Stimulated activated naive CD8-positive, alpha-beta T cell treated with anti-CD3 and anti-CD28 coated beads, Interleukin-15, Interleukin-2, amounts not matched to agents 100 ng/mL and 50 ng/mL, for 24 hours (primary cell): ENCODE measurements around the gene TMEM181.
"Not testable (repeated sequence)": the region's sequence is repeated elsewhere in the genome, so short reads cannot be mapped to it uniquely, and the experiment has no call there.

Source experiments
- H3K27ac Mint-ChIP-seq: one replicate; pipeline ENCODE4 v1.8.0; 2021; ENCODE audit warnings: mild to moderate bottlenecking, mixed read lengths
- H3K27me3 Mint-ChIP-seq: one replicate; pipeline ENCODE4 v1.8.0; 2021; ENCODE audit warnings: mixed read lengths
- H3K36me3 Mint-ChIP-seq: one replicate; pipeline ENCODE4 v1.8.0; 2021; ENCODE audit warnings: low read depth, mixed read lengths
- H3K4me1 Mint-ChIP-seq: one replicate; pipeline ENCODE4 v1.8.0; 2021; ENCODE audit warnings: low read depth, mixed read lengths
- H3K4me3 Mint-ChIP-seq: one replicate; pipeline ENCODE4 v1.8.0; 2021; ENCODE audit warnings: mild to moderate bottlenecking, mixed read lengths
- H3K9me3 Mint-ChIP-seq: one replicate; pipeline ENCODE4 v1.8.0; 2021; ENCODE audit warnings: mixed read lengths

TMEM181 gene

DNA sequence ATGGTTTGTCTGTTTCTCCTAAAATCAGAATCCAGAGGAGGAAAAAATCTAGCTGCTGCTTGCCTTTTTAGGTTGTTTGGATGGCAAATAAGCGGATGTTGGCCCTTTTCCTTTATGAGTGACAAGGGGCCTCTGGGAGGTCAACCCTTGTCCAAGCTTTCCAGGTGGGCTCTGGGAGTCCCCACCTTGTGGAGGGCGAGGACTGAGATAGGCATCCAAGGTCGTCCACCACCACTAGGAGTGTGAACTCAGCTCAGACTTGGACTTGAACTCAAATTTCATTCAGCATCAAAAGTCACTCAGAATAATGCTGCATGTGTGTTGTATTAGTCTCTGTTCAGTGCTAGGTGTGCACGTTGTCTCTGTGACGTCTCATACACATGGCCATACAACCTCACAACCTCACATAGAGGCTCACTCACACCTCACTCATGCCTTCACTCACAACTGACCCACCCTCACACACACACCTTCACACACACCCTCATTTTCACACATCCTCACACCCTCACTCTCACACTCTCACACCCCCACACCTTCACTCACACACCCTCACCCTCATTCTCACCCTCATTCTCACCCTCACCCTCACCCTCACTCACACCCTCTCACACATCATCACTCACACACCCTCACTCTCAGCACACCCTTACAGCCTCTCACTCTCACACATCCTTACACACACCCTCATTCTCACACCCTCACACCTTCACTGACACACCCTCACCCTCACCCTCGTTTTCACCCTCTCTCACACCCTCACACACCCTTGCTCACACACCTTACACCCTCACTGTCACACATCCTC is 66.7 kb downstream of the TMEM181 start:
- H3K36me3 Mint-ChIP-seq: peaks cover 72% of the 10 kb centered on the region

DNA sequence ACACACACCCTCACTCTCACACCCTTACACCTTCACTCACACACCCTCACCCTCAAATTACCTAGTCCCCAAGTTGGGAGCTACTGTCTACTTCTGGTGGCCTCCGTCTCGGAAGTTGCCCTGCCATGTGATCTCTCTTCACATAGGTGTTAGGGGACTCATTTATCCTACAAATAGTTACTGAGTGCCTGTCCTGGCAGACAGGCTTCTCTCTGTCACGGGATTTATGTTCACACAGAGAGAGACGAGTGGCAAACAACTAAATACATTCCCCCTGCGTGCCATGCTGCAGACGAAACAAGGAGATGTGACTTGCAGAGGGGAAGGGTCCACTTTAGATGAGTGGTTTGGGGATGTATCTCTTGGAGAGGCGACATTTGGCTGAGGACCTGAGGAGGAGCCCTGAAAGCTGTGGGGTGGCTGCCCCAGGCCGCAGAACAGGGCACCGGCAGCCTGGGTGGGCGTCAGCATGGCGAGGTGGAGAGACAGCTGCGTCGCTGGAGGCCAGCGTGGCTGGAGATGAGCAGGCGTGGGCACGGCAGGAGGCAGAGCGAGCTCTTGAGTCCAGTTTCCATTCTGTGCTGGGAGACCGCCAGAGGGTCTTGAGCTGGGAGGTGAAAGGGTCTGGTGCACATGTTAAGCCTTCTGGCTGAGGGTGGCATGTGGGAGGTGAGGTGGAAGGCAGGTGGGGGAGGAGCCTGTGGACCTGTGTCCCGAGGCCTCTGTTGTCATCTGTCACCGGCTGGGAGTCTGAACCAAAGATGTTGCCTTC is 67.5 kb downstream of the TMEM181 start:
- peak overlapping the region; percentile 76 for H3K27ac Mint-ChIP-seq

More for the DNA sequence above, 66.7 kb downstream of the TMEM181 start:
- Mint-ChIP-seq H3K27me3 (no peaks in the 10 kb centered on the region), H3K9me3 (no peaks in the 10 kb centered on the region), H3K4me1 (peaks cover 4% of the 10 kb centered on the region), H3K4me3 (no peak overlapping the region), H3K27ac (peak overlapping the region; percentile 76)

DNA sequence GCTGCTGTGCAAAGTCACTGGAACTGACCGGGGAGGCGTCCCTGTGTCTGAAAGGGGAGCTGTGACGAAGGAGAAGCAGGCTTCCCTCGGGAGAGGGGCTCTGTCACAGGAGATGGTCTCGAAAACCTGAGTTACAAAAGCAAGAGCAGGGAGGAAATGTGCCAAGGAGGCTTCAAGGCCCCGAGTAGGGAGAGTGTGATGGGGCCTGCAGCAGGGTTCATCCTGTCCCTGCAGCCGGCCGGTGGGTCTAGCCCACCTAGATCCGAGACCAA is 68.0 kb downstream of the TMEM181 start:
- H3K4me3 Mint-ChIP-seq: no peak overlapping the region
- H3K36me3 Mint-ChIP-seq: peaks cover 80% of the 10 kb centered on the region
- H3K27me3 Mint-ChIP-seq: no peaks in the 10 kb centered on the region
- H3K27ac Mint-ChIP-seq: no peak overlapping the region
- H3K4me1 Mint-ChIP-seq: peaks cover 4% of the 10 kb centered on the region
- H3K9me3 Mint-ChIP-seq: no peaks in the 10 kb centered on the region

More for the DNA sequence above, 67.5 kb downstream of the TMEM181 start:
- Mint-ChIP-seq H3K4me1 (peaks cover 4% of the 10 kb centered on the region), H3K4me3 (no peak overlapping the region), H3K9me3 (no peaks in the 10 kb centered on the region), H3K36me3 (peaks cover 79% of the 10 kb centered on the region), H3K27me3 (no peaks in the 10 kb centered on the region)

GRCh38 chr6:158628542-158628941 is 68.7 kb downstream of the TMEM181 start:
- Mint-ChIP-seq H3K27me3 (no peaks in the 10 kb centered on the region), H3K27ac (no peak overlapping the region)

GRCh38 chr6:158629367-158630221 is 69.7 kb downstream of the TMEM181 start:
- Mint-ChIP-seq H3K27me3 (no peaks in the 10 kb centered on the region), H3K27ac (peak overlapping the region; percentile 55), H3K4me3 (no peak overlapping the region), H3K9me3 (no peaks in the 10 kb centered on the region), H3K36me3 (peaks cover 73% of the 10 kb centered on the region), H3K4me1 (peaks cover 10% of the 10 kb centered on the region)

More at GRCh38 chr6:158628542-158628941, 68.7 kb downstream of the TMEM181 start:
- H3K4me3 Mint-ChIP-seq: no peak overlapping the region
- peaks cover 80% of the 10 kb centered on the region for H3K36me3 Mint-ChIP-seq
- peaks cover 8% of the 10 kb centered on the region for H3K4me1 Mint-ChIP-seq
- no peaks in the 10 kb centered on the region for H3K9me3 Mint-ChIP-seq

GRCh38 chr6:158630938-158631616 is 71.2 kb downstream of the TMEM181 start:
- Mint-ChIP-seq H3K27me3 (no peaks in the 10 kb centered on the region), H3K27ac (peak overlapping the region; percentile 58), H3K4me1 (peaks cover 23% of the 10 kb centered on the region), H3K4me3 (no peak overlapping the region), H3K9me3 (no peaks in the 10 kb centered on the region), H3K36me3 (peaks cover 76% of the 10 kb centered on the region)

DNA sequence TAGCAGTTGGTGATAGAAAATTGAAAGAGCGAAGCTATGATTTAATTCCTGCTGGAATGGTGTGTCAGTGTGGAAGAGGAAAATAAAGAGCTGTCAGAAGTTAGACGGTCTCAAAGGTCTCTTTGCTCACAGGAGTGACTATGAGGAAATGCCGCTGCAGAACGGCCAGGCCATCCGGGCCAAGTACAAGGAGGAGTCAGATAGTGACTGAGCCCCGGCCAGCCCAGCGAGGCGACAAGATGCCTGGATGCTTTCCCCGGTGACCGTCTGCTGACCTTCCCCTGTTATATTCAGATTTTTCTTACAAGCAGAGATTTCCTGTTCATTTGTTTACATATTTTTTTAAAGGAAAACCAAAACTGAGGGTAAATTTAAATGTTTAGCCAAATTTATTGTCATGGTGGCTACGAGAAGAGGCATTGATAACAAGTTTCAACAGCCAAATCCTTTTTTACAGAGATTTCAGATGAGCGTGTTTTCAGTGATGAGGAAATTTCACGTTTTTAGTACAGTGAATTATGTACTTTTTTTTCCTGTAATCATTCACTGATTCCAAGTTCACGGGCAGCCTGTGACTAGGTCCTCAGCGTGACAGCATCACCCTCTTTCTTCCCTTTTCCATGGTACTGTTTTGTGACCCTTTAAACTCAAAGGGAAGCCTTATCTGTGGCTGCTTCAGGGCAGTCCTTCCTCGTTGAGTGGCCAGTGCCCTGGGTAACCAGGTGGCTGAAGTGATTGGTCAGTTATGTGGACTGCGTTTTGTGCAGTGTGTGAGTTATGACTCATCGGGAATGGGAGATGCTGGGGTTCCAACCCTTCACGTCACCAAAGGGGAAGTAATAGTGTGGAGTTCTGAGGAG is 72.0 kb downstream of the TMEM181 start:
- Mint-ChIP-seq H3K9me3 (no peaks in the 10 kb centered on the region), H3K27me3 (no peaks in the 10 kb centered on the region), H3K4me3 (no peak overlapping the region), H3K36me3 (peaks cover 76% of the 10 kb centered on the region), H3K27ac (peak overlapping the region; percentile 78), H3K4me1 (peaks cover 32% of the 10 kb centered on the region)

- Mint-ChIP-seq H3K4me1 (peaks cover 39% of the 10 kb centered on the region), H3K36me3 (peaks cover 77% of the 10 kb centered on the region)
- not testable (repeated sequence) for H3K9me3 Mint-ChIP-seq
These were observed 72.7 kb downstream of the TMEM181 start for GRCh38 chr6:158632538-158633119.

DNA sequence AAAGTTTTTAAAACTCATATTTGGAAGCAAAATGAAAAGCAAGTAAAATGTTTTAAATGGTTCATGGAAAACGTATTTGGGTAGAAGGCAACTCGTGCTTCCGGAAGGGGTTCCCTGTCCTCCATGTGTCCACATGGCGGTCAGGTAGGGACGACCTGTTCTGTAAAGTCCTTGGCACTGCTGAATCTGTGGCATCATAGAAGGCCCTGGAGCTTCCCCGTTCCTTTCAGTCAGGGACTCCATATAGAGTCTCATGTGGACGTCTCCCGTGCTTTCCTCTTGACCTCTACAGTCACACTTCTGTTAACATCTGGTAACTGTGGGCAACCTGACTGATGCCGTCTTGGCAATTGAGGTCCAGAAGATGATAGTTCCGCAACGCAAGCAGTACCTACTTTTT is 73.2 kb downstream of the TMEM181 start:
- Mint-ChIP-seq H3K9me3 (no peaks in the 10 kb centered on the region), H3K4me1 (peaks cover 39% of the 10 kb centered on the region), H3K36me3 (peaks cover 73% of the 10 kb centered on the region), H3K27me3 (no peaks in the 10 kb centered on the region), H3K4me3 (no peak overlapping the region), H3K27ac (peak overlapping the region; percentile 55)

More at GRCh38 chr6:158632538-158633119, 72.7 kb downstream of the TMEM181 start:
- H3K4me3 Mint-ChIP-seq, H3K27me3 Mint-ChIP-seq: not testable (repeated sequence)
- peak overlapping the region; percentile 78 for H3K27ac Mint-ChIP-seq

DNA sequence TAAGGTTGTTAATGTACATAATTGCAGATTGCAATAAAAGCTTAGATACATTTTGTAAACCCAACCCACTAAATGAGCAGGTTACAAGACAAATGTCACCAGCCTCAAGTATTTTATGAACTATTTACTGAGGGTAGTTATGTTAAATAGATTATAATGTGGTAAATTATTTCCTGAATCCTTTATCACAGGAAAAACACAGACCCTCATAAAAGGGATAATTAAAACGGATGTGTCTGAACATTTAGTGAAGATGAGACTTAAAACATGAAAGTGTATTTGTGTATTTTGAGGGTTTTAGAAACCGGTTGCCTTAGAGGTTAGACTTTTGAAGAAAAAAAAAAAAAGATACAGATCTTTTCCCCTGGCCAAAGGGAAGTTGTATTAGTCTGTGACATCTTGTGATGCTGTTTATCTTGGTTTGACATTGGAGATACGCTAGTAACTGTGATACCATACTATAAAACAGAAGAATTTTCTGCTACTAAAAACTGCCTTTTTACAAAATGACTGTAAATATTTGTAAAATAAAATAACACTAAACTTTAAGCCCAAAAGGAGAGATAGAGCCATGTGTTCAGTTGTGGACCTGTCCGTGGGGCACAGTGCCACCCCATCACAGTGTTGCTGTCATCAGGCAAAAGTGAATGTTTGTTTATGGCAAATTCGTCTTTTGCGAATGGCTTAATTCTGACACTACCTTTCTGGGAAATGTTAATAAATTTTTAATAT is 75.0 kb downstream of the TMEM181 start:
- no peaks in the 10 kb centered on the region for H3K9me3 Mint-ChIP-seq
- no peak overlapping the region for H3K4me3 Mint-ChIP-seq
- peak overlapping the region; percentile 63 for H3K27ac Mint-ChIP-seq
- H3K4me1 Mint-ChIP-seq: peaks cover 53% of the 10 kb centered on the region
- H3K27me3 Mint-ChIP-seq: no peaks in the 10 kb centered on the region
- peaks cover 74% of the 10 kb centered on the region for H3K36me3 Mint-ChIP-seq

DNA sequence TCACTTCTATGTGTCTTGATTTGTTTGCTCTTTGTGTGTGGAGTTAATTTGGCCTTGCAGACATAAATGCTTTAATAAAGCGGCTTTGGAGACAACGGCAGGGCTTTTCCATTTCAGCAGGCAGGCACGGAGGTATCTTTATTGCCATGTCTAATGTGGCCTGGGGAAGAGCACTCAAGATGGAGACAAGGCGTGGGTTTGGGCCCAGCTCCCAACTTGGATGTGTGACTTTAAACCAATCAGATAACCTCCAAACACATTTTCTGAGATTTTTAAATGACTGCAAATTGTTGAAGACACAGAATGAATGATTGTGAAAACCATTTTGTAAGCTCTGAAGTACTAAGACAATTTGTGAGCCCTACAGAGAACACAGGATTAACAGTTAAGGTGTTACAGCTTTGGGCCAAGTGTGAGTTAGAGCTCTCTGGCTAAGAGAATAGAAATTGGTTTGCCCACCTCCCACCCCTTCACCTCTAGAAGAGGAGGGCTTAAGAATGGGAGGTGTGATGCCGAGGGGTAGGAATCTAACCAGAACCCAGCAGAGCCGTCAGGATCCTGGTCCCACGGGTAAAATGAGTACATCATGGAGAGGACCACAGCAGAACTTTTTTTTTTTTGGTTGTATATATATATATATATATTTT is 75.7 kb downstream of the TMEM181 start:
- no peak overlapping the region for H3K4me3 Mint-ChIP-seq
- H3K27me3 Mint-ChIP-seq: no peaks in the 10 kb centered on the region
- H3K36me3 Mint-ChIP-seq: peaks cover 77% of the 10 kb centered on the region
- H3K9me3 Mint-ChIP-seq: no peaks in the 10 kb centered on the region
- H3K4me1 Mint-ChIP-seq: peaks cover 60% of the 10 kb centered on the region
- H3K27ac Mint-ChIP-seq: peak overlapping the region; percentile 63

- Mint-ChIP-seq H3K9me3 (no peaks in the 10 kb centered on the region), H3K27ac (peak overlapping the region; percentile 32), H3K4me3 (no peak overlapping the region), H3K4me1 (peaks cover 66% of the 10 kb centered on the region), H3K36me3 (peaks cover 76% of the 10 kb centered on the region), H3K27me3 (no peaks in the 10 kb centered on the region)
These were observed 76.9 kb downstream of the TMEM181 start for GRCh38 chr6:158636778-158637177.
